Loucy (cell line): ENCODE measurements around the gene BIRC2.

ENCODE experiments used
- H2AFZ ChIP-seq: fragments of 200-600 bp; sonication (generic); 2 replicates; pipeline ENCODE4 v1.6.0; 2016; ENCODE audit warnings: antibody characterized with exemption, mild to moderate bottlenecking, low read length, moderate library complexity
- H3F3A ChIP-seq: fragments of 200-600 bp; 2 replicates; pipeline ENCODE4 v1.6.0; 2016; ENCODE audit warnings: antibody characterized with exemption, low read depth, mild to moderate bottlenecking
- H3K27me3 ChIP-seq: fragments of 200-600 bp; sonication (generic); 2 replicates; pipeline ENCODE4 v1.6.1; 2014; ENCODE audit warnings: low read length, mild to moderate bottlenecking; ENCODE audit not compliant: insufficient read depth, poor library complexity, severe bottlenecking
- H3K36me3 ChIP-seq: fragments of 200-600 bp; sonication (generic); 2 replicates; pipeline ENCODE4 v1.6.1; 2016; ENCODE audit warnings: low read length; ENCODE audit not compliant: insufficient read depth
- H3K4me1 ChIP-seq: fragments of 200-600 bp; sonication (generic); 2 replicates; pipeline ENCODE4 v1.5.1; 2014; ENCODE audit warnings: low read length, mild to moderate bottlenecking; ENCODE audit not compliant: insufficient read depth, poor library complexity, severe bottlenecking
- H3K4me2 ChIP-seq: fragments of 200-600 bp; sonication (generic); 2 replicates; pipeline ENCODE4 v1.6.0; 2014; ENCODE audit warnings: antibody characterized with exemption, low read length, low read depth, mild to moderate bottlenecking; ENCODE audit not compliant: poor library complexity, severe bottlenecking
- H3K4me3 ChIP-seq: fragments of 200-600 bp; sonication (generic); 2 replicates; pipeline ENCODE4 v1.5.1; 2014; ENCODE audit warnings: low read length, mild to moderate bottlenecking, mixed read lengths; ENCODE audit not compliant: poor library complexity, severe bottlenecking
- H3K79me2 ChIP-seq: fragments of 200-600 bp; sonication (generic); 2 replicates; pipeline ENCODE4 v1.6.1; 2014; ENCODE audit warnings: low read length; ENCODE audit not compliant: insufficient read depth
- H3K9ac ChIP-seq: fragments of 200-600 bp; sonication (generic); 2 replicates; pipeline ENCODE4 v1.6.0; 2014; ENCODE audit warnings: mild to moderate bottlenecking, low read depth, low read length, moderate library complexity; ENCODE audit not compliant: poor library complexity, severe bottlenecking
- H3K9me2 ChIP-seq: fragments of 200-600 bp; sonication (generic); replicated peaks from 2 replicates; pipeline ENCODE4 v1.6.1; 2016; ENCODE audit warnings: low read depth, low read length, mixed read lengths
- H3K9me3 ChIP-seq: fragments of 200-600 bp; sonication (generic); 2 replicates; pipeline ENCODE4 v1.6.1; 2014; ENCODE audit warnings: mild to moderate bottlenecking, antibody characterized with exemption, low read length, low read depth; ENCODE audit not compliant: insufficient read depth
- H4K20me1 ChIP-seq: fragments of 200-600 bp; sonication (generic); 2 replicates; pipeline ENCODE4 v1.6.0; 2014; ENCODE audit warnings: antibody characterized with exemption, low read length, mild to moderate bottlenecking; ENCODE audit not compliant: insufficient read depth, poor library complexity, severe bottlenecking
- CTCF ChIP-seq: fragments of 200-600 bp; sonication (generic); conservative IDR thresholded peaks from 2 replicates; pipeline ENCODE4 v1.5.1; 2014; ENCODE audit warnings: mild to moderate bottlenecking, antibody characterized with exemption, low read length
- EZH2phosphoT487 ChIP-seq: fragments of 200-600 bp; IDR thresholded peaks from 2 replicates; pipeline ENCODE4 v1.6.1; 2018; ENCODE audit warnings: antibody characterized with exemption, mild to moderate bottlenecking, moderate library complexity, borderline replicate concordance

The BIRC2 gene

GRCh38 chr11:102343809-102344208 is 3.2 kb upstream of the BIRC2 start:
- no peaks in the 10 kb centered on the region for H3K9me3 ChIP-seq
- no peak overlapping the region for H3K9ac ChIP-seq
- H3K79me2 ChIP-seq, result peaks cover 35% of the 10 kb centered on the region
- no peak for TF ChIP-seq CTCF
- no peak for TF ChIP-seq EZH2phosphoT487
- H3K4me2 ChIP-seq, result no peak overlapping the region
- no peak overlapping the region for H3K4me3 ChIP-seq
- H3K27me3 ChIP-seq, result no peaks in the 10 kb centered on the region
- peaks cover 31% of the 10 kb centered on the region for H3K4me1 ChIP-seq
- no peaks in the 10 kb centered on the region for H3K9me2 ChIP-seq
- H2AFZ ChIP-seq, result no peak overlapping the region
- peaks cover 4% of the 10 kb centered on the region; the same call in 1 of the 2 replicates for H3F3A ChIP-seq
- no peaks in the 10 kb centered on the region for H3K36me3 ChIP-seq
- peaks cover 7% of the 10 kb centered on the region for H4K20me1 ChIP-seq

- Histone ChIP-seq H3K9me3 (no peaks in the 10 kb centered on the region), H3K4me1 (peaks cover 44% of the 10 kb centered on the region), H3F3A (peaks cover 4% of the 10 kb centered on the region; the same call in 1 of the 2 replicates), H3K4me3 (peak overlapping the region; percentile 96), H3K27me3 (no peaks in the 10 kb centered on the region), H3K79me2 (peaks cover 56% of the 10 kb centered on the region), H3K9ac (peak overlapping the region; percentile 95), H3K36me3 (no peaks in the 10 kb centered on the region), H3K9me2 (no peaks in the 10 kb centered on the region), H3K4me2 (peak overlapping the region; percentile 91), H4K20me1 (peaks cover 16% of the 10 kb centered on the region), H2AFZ (no peak overlapping the region)
- TF ChIP-seq EZH2phosphoT487, result no peak
- no peak for TF ChIP-seq CTCF
These were observed 1.1 kb upstream of the BIRC2 start for GRCh38 chr11:102345904-102346303.

GRCh38 chr11:102346456-102346747 is 612 bp upstream of the BIRC2 start:
- Histone ChIP-seq H3K9me3 (no peaks in the 10 kb centered on the region), H3F3A (peaks cover 4% of the 10 kb centered on the region; the same call in 1 of the 2 replicates), H3K4me1 (peaks cover 41% of the 10 kb centered on the region), H3K9ac (peak overlapping the region; percentile 95), H3K36me3 (no peaks in the 10 kb centered on the region), H3K4me3 (peak overlapping the region; percentile 96), H3K79me2 (peaks cover 61% of the 10 kb centered on the region), H3K4me2 (peak overlapping the region; percentile 91), H2AFZ (peak overlapping the region; percentile 84), H4K20me1 (peaks cover 16% of the 10 kb centered on the region), H3K9me2 (no peaks in the 10 kb centered on the region), H3K27me3 (no peaks in the 10 kb centered on the region)
- TF ChIP-seq CTCF (no peak), EZH2phosphoT487 (no peak)
